ENCODE measurements around the gene MNT. TPM values are rescaled to one million over a fixed set of nuclear protein-coding genes. Genes with fewer than 3 reads are reported as not detected.

The MNT gene
- total and polyA plus RNA-seq, 8 donors: 10.9 to 31.9 (median 16.3) TPM

DNA sequence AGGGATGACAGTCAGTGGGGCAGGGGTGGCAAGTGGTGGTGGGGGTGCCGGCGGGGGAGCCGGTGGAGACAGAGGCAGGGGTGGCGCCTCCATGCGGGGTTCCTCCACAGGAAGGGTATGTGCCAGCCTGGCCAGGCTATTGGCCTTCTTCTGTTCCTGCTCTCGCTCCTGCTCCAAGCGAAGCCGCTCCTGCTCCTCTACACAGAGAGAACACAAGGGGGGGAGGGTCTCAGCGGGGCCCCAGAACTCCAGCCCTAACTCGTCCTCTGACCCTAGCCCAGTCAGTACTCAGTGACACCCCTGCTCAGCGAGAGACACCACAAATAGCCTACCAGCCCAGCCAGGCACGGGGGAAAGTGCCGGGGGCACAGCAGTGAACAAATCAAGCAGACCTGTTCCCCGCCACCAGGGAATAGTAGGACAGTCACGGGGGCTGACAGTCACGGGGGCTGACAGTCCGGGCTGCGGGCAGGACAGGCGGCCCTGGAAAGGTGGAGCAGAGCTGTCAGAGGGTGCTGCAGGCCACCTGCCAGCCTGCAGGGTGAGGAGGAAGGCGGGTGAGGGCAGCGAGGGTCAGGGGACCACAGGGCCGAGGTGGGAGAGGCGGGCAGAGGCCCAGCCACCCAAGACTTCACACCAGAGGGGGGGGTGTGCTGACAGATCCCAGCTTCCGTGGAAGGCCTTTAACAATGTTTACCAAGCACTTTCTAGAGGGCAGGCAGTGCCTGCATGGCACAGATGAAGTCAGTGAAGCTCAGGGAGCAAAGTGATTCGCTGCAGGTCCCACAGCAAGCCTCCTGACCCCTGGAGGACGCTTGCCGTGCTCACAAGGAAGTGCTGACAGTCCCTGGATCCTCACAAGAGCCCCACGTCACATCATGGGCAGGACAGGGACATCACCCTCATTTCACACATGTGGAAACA is 5.3 kb downstream of the MNT start:
- Histone ChIP-seq H3K4me3 (peak overlapping the region in 1 of 2 donors; percentile 44), H3K27ac (peak overlapping the region; percentile 99 to 100), H3K9me3 (no peaks in the 10 kb centered on the region), H3K36me3 (no peaks in the 10 kb centered on the region), H3K27me3 (no peaks in the 10 kb centered on the region), H3K4me1 (peaks cover 52 to 73% of the 10 kb centered on the region in 2 donors)
- DNase-seq (peak in 3 of 4 donors; percentile 55 to 82 (median 80)), ATAC-seq (peak; percentile 4)
- intact Hi-C loops (cut with DNase I): no loop called here
- TF ChIP-seq, protein P1, sequence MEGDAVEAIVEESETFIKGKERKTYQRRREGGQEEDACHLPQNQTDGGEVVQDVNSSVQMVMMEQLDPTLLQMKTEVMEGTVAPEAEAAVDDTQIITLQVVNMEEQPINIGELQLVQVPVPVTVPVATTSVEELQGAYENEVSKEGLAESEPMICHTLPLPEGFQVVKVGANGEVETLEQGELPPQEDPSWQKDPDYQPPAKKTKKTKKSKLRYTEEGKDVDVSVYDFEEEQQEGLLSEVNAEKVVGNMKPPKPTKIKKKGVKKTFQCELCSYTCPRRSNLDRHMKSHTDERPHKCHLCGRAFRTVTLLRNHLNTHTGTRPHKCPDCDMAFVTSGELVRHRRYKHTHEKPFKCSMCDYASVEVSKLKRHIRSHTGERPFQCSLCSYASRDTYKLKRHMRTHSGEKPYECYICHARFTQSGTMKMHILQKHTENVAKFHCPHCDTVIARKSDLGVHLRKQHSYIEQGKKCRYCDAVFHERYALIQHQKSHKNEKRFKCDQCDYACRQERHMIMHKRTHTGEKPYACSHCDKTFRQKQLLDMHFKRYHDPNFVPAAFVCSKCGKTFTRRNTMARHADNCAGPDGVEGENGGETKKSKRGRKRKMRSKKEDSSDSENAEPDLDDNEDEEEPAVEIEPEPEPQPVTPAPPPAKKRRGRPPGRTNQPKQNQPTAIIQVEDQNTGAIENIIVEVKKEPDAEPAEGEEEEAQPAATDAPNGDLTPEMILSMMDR (IDR thresholded peaks at IDR 0.05): no peak

DNA sequence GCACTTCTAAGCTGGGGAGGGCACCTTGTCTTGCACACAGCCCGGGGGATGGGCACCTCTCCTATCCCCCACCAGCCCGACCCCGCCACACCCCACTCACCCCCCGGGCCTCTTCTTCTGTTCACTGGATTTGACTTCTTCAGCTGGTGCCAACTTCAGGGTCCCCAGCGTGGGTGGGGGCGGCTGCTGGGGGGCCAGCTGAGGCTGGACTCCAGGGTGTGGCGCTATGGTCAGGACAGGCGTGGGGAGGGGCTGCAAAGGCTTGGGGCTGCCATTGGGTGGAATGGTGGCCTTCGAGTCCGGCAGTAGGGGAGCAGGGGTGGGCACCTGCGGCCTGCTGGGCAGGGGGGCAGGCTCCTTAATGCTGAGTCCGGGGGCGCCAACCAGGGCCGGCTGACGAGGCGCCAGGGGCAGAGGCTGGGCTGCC is 6.1 kb downstream of the MNT start:
- Histone ChIP-seq H3K4me3 (peak overlapping the region in 1 of 2 donors; percentile 87), H3K27ac (peak overlapping the region; percentile 99 to 100), H3K36me3 (no peaks in the 10 kb centered on the region), H3K4me1 (peaks cover 57 to 80% of the 10 kb centered on the region in 2 donors), H3K27me3 (no peaks in the 10 kb centered on the region), H3K9me3 (no peaks in the 10 kb centered on the region)
- DNase-seq (peak in 1 of 4 donors; percentile 78), ATAC-seq (no peak)
- TF ChIP-seq, protein P1 (IDR thresholded peaks at IDR 0.05): no peak
- intact Hi-C loops (cut with DNase I): no loop called here

DNA sequence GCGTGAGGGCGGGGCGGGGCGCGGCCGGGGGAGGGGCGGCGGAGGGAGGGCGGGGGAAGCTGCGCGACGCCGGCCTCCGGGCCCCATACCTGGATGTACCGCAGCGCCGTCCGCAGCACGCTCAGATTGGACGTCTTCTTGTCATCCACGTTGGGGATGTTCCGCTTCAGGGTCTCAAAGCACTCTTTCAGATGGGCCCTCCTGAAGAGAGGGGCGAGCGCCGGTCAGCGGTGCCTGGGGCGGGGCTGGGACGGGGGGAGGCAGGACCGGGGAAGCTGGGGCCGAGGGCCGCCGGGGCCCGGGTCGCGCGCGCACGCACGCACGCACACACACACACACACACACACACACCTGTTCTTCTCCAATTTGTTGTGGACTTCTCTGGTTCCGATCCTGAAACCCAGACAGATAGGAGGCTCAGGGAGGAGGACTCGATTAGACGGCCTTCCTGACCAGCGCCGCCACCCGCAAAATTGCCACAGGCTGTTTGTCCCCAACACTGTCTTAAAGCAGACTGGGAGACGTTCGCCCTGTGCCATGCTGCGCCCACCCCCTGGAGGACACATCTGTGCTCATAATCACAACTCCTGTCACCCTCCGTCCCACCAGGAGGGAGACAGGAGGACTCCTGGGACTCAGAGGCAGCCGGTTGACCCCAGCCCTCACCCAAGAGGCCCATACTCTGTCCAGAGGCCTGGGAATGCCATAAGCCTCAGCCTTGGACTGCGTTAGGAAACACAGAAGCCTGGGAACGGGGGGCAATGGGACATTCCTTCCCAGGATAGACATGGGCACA is 6.7 kb downstream of the MNT start:
- ATAC-seq (no peak), DNase-seq (no peak)
- Histone ChIP-seq H3K27ac (peak overlapping the region; percentile 99 to 100), H3K4me3 (peak overlapping the region; percentile 59 to 87), H3K36me3 (peaks cover 0 to 3% of the 10 kb centered on the region in 2 donors), H3K27me3 (no peaks in the 10 kb centered on the region), H3K4me1 (peaks cover 57 to 77% of the 10 kb centered on the region in 2 donors), H3K9me3 (no peaks in the 10 kb centered on the region)
- TF ChIP-seq, protein P1 (IDR thresholded peaks at IDR 0.05): no peak
- intact Hi-C loops (cut with DNase I): no loop called here

DNA sequence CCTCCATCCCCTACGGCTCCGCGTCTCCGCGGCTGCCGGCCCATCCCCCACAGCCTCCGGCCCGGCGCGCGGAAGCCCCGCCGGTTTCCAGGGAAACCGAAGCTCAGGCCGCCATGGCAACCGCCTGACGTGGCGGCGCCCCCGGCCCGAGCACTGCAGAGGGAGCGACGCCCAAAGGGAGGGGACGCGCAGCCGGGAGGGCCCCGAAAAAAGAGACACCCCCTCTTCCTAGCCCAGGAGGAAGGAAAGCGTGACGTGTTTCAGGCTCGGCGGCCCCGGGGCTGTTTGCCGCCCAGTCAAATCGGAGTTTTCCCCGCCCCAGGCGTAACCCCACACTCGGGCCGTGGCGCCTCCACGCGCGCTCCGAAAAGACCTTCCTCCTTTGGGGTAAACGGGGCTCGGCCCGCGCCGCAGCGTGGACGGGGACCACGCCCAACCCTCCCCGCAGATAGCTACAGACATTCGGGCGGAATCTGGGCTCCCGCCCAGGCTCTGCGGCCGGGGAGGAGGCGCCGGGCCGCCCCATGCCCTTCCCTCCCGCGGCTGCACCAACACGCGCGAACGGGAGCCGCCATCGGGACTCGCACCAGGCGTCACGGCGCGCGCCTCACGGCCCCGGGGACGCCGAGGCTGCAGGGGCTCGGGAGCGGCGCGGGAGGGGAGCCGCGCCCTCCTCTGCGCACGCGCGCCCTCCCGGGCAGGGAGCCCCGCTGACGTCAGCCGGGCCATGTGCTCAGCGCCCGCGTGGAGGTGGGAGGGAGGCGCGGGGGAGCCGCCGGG is 7.5 kb downstream of the MNT start:
- Histone ChIP-seq H3K4me3 (peak overlapping the region; percentile 59 to 87), H3K27ac (peak overlapping the region; percentile 99 to 100), H3K27me3 (no peaks in the 10 kb centered on the region), H3K36me3 (peaks cover 0 to 4% of the 10 kb centered on the region in 2 donors), H3K9me3 (no peaks in the 10 kb centered on the region), H3K4me1 (peaks cover 53 to 74% of the 10 kb centered on the region in 2 donors)
- peak; percentile 85 to 98 (median 92) for DNase-seq
- ATAC-seq: peak; percentile 46
- intact Hi-C loops (cut with DNase I): no loop called here
- TF ChIP-seq, protein P1 (IDR thresholded peaks at IDR 0.05): no peak
